Kidney capillary endothelial cell (primary cell): ENCODE results near the gene CAMKK1.
A peak's percentile ranks its signal among the peaks of the same experiment; 100 is the strongest.

Source experiments
- DNase-seq: peaks from one replicate; pipeline ENCODE4 v3.0.0-alpha.2; 2018; ENCODE audit warnings: low spot score

CAMKK1 gene

DNA sequence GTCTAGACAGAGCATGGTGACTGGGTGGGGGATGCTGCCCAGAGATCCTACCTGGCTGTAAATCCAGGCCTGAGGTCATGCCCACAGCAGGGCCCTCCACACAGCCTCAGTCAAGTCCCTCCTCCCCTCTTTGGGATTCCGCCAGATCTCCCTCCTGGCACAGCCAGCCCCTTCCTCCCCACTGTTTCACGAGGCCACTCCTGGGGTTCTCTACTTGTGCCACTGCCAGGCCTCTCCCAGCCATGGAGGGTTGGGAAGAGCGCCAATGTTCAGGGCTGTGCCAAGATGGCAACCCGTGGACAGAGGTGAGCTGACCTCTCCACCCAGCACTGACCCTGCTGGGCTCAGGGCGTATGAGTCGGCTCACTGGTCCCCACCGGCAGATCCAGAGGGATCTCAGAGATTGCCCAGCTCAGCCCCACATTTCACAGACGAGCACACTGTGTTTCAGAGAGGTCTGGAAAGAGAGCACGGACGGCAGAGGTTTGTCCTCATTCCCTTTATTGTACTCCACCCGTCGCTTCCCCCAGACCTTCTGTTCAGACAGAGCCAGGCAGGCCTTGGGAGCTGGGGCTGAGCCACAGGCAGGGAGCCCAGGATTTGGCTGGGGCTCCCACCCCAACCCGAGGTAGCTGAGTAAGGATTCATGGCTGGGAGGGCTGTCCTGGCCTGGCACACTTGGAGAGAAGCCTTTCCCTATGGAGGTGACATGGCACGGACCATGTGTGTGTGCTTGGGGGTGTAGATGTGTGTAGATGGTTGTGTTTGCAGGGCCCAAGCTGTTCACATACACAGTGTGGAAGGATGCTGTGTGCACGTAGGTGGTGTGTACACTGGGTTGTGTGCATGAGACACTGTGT is 3.5 kb upstream of the CAMKK1 start:
- no peak for DNase-seq

DNA sequence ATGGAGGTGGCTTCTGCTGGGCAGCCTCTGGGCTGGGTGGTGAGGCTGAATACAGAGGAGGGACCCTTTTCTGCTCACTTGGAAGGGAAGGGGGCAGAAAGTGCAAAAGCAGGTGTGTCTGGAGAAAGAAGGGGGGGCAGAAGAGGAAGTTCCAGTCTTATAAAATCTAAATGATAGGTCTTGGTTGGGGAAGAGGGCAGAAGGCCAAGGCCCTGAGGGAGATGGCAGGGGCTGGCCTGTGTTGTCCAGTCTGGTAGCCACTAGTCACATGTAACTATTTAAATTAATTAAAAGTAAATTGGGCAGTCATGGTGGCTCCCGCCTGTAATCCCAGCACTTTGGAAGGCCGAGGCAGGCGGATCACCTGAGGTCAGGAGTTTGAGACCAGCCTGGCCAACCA is 2.5 kb upstream of the CAMKK1 start:
- no peak for DNase-seq

DNA sequence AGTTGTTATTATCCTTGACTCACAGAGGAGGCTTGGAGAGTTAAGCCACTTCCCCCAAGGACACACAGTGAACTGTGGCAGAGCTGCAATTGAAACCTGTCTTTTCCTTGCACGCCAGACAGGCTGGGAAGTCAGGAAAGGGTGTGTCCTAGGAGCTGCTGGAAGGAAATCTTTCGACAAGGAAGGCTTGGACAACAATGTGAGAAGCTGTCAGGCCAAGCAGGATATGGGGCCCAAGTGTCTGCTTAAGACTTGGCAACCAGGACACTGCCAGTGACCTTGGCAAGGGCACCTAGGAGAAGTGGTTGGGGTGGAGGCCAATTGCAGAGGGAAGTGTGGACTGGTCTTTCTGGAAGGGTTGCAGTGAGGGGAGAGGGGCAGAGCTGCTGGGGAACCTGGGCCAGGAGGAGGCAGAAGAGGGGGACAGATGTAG is 2.1 kb upstream of the CAMKK1 start:
- DNase-seq: peak; percentile 87

DNA sequence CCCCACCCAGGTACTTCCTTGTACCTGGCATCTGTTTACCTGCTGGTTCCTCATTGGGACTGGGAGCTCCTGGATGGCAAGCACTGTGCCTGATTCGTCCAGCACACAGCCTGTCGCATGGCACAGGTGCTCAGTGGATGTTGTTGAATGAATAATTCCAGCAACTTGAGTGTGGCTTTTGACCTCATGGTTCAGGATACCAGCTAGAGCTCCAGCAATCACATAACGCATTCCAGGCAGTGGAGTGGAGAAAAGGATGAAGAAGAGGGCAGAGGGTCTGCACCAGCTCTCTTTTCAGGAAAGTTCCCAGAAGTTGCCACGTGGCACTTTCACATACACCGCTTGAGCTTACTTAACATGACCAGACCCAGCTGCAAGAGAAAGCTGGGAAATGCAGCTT is 1.3 kb upstream of the CAMKK1 start:
- no peak for DNase-seq

DNA sequence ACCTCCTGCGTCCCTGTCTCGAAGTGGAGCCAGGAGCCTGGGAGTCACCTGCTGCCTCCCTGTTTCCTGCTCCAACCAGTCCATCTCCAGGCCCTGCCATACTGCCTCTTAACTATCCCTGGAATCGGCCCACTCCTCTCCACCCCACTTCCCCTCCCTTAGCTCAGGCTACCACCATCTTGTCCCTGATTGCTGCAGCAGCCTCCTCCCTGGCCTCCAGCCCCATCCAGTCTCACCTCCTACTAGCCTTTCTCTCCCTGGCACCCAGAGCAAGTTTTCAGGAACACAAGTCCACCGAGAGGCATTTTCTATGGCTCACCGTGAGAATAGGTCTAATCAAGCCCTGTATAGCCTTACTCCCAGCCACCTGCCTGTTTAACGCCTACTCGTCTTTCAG is 865 bp upstream of the CAMKK1 start:
- DNase-seq: no peak

DNA sequence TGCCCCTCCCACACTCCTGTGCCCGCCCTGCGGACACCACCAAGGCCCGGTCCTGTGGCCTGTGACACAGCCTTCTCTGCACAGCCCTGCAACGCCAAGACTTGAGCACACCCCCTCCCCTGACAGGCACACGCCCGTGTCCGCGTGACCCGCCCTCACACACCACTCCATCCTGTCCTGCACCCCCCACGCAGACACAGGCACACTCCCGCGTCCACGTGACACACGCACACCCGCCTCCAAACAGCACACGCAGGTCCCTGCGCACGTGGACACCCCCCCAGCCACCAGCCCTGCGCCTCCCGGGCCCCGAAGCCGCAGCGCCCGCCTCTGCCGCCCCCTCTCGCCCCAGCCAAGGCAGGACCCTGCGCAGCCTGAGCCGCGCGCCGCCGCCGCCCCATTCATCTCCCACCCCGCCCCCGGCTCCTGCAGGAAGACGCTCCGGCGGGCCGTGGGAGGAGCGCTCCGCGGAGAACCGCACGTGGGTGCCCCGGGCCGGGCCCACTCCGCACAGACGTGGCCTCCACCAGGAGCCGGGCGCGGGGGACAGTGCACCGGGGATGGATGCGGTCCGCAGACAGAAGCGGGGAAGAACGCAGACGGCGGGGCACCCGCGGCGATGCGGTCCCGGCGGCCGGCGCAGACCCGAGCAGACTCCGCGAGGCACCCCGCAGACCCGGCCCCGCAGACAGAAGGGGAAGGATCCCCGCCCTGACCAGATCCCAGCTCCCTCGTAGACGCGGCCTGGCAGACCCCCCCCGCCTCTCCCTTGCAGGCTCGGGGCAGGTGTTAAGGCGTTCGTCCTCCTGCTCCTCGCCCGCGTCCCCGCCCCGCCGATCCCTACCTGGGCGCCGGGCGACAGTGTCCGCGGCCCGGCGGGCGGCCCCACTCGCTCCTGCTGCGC is 506 bp downstream of the CAMKK1 start:
- peak; percentile 62 for DNase-seq

DNA sequence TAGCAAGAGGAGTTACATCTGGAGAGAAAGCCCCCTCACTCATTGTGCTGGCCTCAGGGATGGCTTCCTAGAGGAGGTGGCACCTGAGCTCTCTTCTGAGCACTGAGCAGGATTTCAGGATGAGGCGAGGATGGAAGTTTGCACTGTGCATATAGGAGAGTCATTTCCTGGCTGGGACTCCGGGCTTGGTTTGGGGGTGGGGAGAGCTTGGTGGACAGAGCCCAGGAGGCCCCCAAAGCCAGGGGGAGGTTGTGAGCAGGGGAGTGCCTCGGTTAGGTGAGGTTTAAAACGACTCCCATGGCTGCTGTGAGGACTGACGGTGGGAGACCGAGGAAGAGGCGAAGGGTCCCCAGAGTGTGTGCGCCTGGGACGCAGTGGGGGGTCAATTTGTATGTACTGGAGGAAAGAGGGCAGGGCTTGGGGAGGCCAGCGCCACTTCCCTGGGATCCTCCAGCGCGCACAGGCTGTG is 1.2 kb downstream of the CAMKK1 start:
- no peak for DNase-seq

DNA sequence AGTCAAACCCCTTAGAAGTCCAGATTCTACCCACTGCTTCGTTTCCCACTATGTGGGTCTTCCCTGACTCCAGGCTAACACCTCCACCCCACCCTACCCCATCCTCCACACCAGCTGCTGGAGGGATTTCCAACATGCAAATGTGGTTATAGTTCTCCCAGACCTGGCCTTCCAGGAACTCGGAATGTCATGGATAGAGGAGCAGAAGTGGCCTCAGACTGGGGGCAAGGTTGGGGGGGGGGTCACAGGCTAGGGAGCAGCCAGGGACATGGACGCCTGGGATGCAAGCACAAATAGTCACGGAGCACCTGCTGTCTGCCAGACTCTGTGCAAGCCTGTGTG is 2.0 kb downstream of the CAMKK1 start:
- DNase-seq: no peak

DNA sequence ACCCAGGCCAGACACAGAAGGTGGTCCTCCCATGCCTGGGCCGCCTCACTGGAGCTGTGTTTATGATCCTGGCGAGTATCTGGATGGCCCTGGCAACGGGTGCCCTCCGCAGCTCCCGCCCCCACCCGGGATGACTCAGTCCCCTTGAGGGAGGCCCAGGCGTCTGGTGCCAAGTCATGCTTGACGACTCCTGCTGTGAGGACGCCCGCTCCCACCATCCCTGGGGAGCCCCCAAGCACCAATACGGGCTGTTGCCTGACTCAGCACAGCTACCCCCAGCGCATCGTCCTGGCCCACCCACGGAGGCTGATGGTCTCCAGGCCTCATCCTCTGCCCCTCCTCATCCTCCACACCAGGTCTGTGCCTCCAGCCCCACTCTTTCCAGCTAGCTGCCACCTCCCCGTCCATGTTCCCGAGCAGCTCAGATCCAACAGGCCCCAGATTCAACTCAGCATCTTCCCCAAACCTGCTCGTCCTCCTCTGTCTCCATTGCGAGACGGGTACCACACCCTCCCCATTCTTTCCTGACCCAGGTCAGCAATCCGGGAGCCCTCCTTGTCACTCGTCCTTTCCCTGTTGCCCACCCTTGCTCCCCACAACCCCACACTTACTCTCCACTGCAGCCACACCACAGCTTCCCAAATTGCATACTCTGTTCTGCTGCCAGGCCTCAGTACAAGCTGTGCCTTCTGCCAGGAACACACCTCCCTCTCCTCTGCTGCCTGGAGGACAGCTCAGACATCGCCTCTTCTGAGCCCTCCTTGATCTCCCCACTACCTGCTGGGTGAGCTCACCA is 2.6 kb downstream of the CAMKK1 start:
- peak; percentile 61 for DNase-seq

DNA sequence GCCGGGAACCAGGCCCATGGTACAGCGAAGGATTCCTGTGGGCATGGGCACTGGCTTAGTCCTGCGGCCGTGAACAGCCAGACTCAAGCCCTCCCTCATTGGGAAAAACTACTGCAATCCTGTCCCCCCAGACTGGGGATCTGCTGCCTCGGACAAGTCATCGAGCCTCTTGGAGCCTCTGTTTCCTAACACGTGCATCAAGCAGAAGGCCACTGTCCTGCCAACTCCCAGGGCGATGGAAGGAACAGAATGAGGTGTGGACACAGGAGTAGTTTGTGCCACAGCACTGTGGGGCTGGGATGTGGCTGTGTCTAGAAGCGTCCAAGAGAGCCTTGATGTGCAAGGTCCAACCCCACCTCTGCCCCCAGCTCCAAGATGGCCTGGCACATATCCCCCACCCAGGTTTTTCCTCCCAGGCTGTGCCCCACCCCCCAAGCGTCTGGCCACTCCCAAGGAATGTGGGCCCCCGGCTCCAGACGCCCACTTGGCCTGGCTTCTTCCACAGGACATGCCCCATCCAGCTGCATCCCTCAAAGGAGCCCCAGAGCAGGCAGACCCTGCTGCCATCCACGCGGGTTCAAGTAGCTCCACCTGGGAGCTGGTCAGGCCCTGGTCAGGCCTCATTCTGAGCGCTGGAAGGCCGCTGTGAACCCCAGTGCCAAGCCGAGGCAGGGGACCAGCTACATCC is 3.4 kb downstream of the CAMKK1 start:
- DNase-seq: no peak

DNA sequence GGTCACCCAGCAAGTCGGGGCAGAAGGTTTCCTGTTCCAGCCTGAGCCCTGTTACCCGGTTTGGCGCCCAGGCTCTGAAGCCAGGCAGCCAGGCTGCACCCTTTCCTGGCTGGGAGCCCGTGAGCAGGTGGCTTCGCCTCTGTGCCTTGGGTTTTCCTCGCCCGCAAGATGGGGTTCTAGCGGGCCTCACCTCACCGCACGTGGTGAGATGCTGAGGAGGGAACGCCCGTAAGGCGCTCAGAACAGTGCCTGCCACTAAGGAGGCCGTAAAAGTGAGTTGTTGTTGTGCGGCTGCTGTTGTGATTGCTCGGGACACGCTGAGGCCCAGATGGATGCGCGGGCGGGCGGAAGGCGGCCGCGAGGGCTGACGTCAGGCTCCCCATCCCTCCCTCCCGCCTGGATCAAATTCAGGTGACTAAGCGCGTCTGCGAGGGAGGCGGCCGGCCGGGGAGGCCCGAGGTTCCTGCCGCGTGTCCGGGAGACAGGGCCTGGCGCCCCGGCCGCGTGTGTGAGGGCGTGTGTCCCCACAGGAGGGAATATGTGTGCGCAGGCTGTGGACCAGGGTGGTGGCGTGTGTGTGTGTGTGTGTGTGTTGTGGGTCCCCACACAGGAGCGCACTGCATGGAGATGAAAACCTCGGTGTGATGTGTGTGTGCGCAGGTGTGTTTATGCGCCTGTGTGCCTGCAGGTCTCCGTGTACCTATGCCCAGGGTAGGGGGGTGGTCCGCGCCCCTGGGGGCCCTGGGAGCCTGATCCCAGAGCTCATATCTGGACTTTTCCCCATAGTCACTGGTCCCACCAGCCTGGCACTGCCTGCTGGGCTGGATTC is 4.3 kb downstream of the CAMKK1 start:
- DNase-seq: peak; percentile 78

DNA sequence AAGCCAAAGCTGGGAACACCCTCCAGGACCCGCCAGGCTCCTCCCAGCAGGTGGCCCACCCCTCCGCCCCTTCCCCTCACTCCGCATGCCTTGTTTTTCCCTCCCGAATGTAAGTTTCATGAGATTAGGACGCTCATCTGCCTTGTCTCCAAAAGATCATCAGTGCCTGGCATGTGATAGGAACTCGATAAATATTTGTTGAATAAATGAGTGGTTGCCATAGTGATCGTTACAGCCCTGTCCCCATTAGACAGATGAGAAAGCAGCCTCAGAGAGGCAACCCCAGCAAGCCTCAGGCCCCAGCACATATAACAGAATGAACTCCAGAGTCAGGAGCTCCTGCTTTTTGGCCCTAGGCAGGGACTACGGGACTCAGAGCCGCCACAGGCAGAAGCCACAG is 5.0 kb downstream of the CAMKK1 start:
- DNase-seq: no peak

DNA sequence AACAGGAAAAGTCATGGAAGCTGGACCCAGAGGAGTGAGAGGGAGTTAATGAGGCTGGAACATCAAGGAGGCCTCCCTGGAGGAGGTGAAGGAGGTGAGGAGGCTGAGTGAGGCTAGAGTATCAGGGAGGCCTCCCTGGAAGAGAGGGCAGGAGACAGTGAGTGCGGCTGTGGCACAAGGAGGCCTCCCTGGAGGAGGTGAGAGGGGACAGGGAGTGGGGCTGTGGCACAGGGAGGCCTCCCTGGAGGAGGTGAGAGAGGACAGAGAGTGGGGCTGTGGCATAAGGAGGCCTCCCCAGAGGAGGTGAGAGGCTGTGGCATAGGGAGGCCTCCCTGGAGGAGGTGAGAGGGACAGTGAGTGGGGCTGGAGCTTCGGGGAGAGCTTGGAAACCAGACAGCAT is 5.5 kb downstream of the CAMKK1 start:
- DNase-seq: no peak

DNA sequence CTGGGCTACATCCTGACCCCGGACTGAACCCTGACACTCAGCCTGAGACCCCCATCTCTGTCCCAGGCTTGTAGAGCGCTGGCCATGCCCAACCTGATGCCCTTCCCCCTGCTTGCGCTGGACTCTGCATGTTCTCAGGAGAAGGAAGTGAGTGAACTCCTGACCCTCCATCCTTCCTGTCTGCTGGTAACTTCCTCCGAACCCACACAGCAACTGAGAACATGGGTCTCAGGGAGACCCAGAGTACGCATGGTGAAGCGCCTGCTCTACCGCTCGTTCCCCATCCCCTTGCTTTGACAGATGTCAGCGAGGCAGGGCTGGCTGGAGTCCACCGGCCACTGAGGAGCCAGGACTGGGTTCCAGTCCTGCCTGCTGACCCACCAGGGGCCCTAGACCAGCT is 6.1 kb downstream of the CAMKK1 start:
- peak; percentile 69 for DNase-seq

DNA sequence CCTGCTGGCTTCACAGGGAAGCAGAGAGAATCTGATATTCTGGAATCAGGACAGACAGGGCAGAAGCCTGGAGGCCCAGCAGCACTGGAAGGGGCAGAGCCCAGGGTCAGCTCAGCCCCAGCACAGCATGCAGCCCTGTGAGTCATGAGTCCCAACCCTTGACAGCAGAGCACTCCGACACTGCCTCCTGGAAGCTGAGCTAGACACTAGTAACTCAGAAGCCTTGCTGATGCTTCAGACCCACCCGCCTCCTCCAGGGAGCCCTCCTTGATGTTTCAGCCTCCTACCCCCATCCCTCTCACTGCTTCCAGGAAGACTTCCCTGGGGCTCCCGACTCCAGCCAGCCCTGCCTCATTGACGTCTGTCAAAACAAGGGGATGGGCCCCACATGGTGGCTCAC is 6.9 kb downstream of the CAMKK1 start:
- peak; percentile 64 for DNase-seq

DNA sequence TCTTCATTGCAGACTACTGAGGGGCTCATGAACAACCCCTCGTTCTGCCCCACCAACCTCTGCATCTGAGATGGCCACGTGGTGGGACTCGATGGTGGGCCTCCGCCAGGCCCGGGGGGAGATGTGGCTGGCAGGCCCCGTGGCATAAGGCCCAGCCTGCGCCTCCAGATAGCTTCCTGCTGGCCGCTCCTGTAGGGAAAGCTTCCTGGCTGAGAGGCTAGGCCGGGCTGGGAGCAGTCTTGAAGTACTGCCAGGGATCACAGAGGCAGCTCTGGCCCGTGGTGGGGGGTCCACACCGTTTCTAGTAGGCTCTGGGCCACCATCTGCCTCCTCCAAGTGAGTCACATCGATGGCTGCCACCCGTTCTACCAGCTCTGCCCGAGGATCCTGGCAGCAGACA is 7.6 kb downstream of the CAMKK1 start:
- DNase-seq: no peak

DNA sequence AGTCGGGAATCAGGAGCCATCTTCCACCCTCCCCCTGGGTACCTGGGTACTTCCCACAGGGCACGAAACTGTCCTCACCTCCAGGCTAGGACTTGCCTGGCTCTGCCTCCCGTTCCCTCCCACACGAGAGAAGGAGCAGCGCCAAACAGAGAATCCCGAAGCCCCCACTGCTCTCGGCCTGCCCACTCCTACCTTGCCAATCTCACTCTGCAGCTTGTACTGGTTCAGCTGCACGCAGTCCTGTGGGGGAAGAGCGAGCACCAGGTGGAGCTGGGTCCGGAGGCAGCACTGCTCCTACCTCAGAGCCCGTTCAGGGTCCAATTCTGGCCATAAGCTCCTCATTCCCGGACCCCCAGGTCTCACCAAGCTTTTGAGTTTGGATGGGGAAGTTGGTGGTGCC is 8.7 kb downstream of the CAMKK1 start:
- no peak for DNase-seq

DNA sequence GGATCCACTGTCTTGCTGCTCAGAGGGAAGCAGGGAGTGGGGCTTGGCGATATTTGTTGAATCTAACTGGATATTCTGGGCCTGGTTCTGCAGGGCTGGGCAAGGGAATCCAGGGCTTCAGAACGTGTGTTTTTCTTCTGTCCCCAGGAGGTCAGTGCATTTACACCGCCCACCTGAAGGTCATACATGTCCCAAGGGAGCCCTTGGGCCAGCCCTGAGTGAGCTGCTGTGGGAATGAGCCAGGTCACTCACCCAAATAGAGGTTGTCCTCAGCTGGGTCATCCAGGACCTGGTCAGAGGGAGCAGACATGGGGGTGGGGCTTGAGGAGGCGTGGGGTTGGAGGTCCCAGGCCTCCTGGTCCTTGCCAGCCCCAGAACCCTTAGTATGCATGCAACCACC is 10.6 kb downstream of the CAMKK1 start:
- DNase-seq: no peak

DNA sequence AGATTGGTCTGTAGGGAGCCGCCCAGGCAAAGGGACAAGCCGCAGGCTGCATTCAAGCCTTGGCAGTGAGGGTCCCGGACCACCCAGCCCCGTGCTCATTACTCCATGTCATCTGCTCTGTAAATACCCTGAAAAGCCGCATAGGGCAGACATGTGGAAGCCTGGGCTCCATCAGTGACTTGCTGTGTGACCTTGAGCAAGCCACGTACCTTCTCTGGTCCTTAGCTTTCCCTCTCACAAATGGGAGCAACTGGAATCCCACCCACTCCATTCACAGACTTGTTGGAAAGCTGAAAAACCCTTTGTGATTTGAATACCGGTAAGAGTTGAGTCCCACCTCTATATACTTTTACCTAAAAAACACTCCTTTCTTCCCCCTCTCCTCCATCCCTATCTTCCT is 11.9 kb downstream of the CAMKK1 start:
- DNase-seq: no peak

DNA sequence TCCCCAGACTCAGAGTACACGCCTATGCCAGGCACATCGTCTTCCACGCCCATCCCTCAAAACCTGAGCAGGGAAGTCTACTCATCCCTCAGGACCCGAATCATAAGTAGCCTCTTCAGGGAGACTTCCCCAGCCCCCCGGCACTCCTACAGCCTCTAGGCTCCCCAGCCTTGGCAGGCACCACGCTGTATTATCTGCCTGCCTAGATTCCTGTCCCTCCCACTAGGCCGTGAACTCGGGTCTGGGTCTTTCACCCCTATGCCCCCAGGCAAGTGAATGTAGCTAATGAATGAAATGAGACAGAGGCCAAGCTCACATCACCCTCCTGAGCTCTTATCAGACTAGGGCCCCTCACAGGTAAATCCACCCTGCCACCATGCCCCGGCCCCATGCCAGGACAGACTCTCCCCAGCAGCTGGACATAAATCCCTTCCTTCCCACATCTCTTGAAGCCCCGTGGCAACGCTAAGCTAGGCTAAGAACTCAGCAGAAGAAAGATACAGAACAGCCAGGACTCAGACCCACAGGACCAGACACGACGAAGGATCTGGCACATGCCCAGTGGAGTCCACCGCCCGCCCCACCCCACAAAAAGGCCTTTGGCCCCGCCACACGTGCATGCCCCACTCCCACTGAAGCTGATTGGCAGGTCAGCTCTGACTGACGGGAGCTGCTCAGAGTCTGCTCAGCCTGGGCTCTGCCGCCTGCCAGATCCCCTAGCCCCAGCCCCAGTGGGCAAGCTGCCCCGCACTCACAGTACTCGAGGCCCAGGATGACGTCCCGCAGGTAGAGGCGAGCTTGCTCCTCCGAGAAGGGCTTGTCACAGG is 13.0 kb downstream of the CAMKK1 start:
- no peak for DNase-seq
